Hematopoietic multipotent progenitor cell treated with erythropoietin and hydrocortisone succinate and interleukin-3 and kit ligand, for 17 days (in vitro differentiated cells): ENCODE results near the gene RDM1.

Source experiments
- DNase-seq: peaks from one replicate; pipeline ENCODE4 v3.0.0-alpha.2; 2015; ENCODE audit warnings: low spot score

Gene RDM1

DNA sequence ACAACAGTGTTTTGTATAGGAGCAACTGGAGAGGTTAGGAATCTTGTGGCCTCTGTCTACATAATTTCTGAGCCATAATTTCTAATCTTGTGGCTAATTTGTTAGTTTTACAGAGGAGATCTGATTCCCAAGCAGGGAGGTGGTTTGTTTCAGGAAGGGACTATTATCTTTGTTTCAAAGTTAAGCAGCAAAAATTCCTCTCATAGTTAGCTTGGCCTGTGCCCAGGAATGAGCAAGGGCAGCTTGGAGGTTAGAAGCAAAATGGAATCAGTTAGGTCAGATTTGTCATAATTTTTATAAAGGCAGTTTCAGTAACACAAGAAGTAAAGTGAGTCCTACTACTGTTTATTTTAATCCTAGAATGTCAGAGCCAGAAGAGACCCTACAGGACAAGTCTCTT lies 2.0 kb upstream of the RDM1 start:
- DNase-seq: no peak

DNA sequence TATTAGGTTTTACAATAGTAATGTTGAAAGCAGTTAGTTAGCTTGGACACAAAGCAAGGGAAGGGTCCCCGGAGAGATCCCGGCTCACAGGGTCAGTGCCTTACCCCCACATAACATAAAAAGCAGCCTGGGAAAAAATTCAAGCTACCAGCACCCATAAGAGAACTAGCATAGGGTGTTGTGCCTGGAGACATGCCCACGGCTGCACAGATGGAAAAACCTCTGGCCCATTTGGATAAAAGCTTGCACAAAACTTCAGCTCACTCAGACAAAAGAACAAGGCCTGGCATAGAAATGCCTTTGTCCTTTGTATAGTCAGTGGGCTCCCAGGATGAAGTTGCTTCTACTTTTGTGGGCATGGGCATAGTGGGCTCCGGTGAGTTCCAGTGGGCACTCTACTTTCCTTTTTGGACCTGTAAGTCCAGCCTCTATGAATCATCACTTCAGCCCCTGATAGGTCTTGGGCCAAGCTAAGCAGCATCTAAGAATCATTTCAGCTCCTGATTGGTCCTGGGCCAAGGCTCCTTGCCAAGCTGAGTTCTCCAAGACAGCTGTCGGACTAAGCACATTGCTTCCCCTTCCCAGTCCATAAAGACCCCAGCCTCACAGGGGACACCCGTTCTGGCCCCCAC lies 1.3 kb upstream of the RDM1 start:
- no peak for DNase-seq

DNA sequence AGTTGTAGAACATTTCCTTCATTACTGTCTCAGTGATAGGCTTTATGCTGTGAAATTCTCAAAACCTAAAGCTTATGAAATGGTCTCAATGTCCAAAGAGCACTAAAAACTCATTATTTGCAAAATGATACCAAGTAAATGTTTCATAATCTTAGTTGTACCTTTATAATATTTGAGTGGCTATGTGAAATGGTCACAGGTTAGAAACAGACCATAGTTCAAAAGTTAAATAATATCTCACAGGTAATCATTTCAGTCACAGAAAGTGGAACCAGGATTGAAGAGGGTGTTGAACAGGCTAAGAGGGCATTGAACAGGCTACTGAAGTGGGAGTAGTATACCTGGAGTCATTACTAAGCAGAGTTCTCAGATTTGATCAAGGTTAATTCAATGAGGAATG lies 2.9 kb downstream of the RDM1 start:
- DNase-seq: no peak

DNA sequence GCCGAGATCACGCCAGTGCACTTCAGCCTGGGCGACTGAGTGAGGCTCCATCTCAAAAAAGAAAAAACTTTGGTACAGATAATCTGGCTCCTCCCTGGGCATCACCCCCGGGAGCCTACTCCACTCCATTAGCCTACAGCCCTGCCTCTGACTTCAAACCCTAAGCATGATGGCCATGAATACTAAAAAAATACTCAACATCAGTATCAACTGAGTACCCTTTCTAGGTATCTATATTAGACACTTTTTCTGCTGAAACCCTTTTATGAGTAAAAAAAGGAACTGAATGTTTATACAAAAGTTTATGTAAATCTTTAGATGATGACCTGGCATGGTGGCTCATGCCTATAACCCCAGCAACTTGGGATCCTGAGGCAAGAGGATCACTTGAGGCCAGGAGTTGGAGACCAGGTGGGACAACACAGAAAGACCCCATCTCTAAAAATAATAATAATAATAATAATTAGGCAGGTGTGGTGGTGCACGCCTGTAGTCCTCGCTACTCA lies 6.9 kb downstream of the RDM1 start:
- DNase-seq: no peak

DNA sequence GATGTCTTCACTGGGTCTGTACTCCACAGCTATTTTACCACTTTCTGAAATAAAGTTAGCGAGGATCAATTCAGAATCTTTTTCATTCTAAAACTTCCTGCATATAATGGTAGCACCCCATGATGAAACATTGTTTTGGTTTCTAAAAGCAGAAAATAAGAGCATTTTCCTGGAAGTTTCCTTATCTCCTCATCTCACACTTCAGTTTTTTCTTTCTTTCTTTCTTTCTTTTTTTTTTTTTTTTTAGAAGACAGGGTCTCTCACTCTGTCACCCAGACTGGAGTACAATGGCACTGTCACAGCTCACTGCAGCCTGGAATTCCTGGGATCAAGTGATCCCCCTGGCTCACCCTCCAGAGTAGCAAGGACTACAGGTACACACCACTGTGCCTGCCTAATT lies 10.3 kb downstream of the RDM1 start:
- no peak for DNase-seq

DNA sequence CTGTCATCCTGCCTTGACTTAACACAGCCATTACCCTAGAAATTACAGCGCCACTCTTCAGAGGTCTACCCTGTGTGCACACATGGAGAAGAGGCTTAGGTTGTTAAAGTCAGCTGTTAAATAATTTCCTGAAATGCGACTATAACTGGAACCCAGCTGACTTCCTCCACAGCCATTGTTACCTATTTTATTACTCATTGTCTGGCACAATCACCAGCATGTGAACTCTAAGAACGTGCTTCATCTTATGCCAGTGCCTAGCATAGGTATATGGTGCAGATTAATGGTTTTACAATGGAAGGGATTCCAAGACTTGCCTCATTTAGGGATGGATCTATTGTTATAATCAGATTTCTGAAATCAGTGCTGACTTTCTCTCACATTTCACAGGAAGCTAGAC lies 11.9 kb downstream of the RDM1 start:
- DNase-seq: no peak

DNA sequence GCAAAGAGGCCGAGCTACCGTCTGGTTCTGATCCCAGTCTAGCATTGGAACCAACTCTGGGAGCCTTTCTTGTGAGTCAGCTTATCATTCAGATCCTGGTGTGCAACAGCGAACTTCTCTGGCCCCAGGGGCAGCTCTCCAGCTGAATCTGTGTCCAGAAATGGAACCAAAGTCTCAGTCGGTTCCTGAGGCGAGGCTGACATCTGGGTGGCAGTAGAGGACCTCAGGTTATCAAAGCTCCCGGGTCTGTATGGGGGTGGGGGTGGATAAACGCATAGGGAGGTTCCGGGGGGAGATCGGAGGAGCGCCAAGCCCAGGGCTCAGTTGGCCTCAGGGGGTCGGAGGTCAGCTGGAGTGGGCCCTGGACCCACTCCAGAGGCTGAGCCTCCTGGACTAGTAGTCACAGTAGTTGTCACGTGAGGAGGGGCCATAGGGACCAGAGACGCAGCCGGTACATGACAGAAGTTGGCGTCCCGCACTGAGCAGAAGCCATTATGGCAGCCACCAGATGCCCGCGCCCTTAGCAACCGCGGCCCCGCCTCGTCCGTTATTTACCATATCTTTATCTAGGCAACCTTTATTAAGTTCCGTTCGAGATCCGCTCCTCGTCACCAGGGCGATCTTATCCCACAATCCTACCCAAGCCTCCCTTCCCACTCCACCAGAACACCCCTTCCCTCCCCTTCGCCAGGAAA lies 12.9 kb downstream of the RDM1 start:
- DNase-seq: no peak

DNA sequence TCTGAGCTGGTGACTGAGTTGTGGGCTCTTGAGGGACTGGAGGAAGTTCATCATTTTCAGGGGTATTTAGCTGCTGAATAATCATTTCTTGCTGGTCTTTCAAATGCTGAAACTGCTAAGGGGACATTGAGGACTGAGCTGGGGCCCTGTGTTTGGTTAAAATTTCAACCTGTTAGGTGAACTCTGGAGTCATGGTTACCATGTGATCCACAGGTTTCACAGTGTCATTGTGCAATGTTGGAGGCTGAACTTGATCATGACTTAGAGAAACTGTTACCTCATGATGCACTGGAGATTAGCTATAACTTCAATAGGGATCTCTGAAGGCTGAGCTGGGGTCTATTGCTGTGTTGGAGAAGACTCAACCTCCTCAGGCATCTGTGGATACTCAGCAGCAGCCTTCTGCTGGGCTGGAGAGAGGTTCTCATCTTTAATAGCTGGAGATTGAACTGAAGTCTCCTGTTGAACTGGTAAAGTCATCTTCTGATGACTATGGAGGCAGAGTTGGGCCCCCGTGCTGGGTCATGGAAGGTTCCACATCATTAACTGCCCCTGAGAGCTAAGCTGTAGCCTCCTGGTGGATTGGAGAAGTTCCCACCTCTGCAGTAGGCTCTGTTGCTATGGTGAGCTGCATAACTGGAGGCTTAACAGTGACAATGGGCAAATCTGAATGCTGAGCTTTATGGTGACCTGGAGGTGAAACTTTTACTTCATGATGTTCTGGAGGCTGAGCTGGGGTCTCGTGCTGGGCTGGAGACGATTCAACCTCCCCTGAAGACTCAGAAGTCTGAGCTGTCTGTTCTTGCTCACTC lies 15.2 kb downstream of the RDM1 start:
- no peak for DNase-seq

DNA sequence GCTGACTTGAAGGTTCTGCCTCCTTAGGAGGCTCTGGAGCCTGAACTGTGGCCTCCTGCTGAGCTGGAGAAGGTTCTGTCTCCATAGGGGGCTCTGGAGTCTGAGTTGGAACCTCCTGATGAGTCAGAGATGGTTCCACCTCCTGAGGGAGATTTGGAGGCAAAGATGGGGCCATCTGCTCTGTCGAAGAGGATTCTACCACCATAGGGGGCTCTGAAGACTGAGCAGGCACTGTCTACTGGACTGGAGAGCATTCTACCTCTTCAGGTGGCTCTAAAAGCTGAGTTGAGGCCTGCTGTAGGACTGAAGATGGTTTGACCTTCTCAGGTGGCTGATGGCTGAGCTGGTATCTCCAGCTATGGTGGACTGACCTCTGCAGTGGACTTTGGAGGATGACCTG lies 16.2 kb downstream of the RDM1 start:
- no peak for DNase-seq

DNA sequence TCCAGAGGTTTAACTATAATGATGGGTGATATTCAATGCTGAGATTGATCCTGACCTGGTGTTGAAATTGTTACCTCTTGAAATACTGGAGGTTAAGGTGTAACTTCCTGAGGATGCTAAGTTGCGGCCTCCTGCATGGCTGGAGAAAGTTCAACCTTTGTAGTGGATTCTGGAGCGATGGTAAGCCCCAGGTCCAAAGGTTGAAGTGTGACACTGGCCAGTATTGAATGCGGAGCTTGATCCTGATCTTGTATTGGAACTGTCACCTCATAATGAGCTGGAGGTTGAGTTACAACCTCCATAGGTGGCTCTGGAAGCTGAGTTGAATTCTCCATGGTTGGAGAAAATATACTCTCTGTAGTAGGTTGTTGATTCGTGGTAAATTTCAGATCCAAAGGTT lies 17.0 kb downstream of the RDM1 start:
- no peak for DNase-seq

DNA sequence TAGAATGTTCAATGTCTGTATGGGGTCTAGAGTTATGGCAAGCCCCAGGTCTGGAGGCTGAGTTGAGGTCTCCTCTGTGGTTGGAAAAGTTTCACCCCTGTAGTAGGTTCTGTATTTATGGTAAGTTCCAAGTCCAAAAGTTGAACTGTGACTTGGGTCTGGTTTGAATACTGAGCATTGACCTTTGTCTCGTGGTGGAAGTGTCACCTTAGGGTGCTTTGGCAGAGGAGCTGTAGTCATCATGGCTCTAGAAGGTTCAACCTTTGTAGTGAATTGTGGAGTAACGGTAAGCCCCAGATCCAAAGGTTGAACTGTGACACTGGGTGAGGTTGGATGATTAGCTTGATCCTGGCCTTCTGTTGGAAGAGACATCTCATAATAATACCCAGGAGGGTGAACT lies 17.6 kb downstream of the RDM1 start:
- no peak for DNase-seq

DNA sequence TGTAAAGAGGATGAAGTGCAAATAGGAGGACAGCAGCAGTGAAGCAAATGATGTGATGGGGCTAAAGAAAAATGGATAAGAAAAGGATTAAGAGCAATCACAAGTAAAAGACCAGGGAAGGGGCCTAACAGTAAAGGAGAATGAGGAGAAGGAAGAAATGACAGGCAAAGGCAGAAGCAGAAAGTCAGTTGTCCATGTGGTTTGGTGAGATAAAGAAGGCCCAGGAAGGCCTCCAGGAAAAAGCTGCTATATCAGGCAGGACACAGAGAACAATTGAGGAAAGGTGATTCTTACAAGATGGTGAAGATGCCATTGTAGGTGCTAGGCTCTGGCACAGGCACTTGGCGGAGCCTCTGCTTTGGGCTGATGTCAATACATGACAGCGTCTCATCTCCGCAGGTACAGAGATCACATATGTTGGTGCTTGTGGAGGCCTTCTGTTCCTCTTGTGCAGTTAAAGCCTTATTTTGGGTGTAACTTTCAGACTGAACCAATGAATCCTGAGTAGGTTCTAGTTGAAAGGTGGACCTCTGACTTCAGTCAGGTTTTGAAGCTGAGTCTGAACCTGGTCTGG lies 18.1 kb downstream of the RDM1 start:
- DNase-seq: no peak

DNA sequence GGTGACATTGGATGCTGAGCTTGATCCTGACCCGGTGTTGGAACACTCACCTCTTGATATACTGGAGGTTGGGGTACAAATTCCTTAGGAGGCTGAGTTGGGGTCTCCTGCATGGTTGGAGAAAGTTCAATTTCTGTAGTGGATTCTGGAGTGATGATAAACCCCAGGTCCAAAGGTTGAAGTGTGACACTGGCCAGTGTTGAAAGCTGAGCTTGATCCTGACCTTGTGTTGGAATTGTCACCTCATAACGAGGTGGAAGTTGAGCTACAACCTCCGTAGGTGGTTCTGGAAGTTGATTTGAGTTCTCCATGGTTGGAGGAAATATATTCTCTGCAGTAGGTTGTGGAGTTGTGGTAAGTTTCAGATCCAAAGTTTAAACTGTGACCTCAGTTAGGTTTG lies 21.2 kb downstream of the RDM1 start:
- DNase-seq: no peak

DNA sequence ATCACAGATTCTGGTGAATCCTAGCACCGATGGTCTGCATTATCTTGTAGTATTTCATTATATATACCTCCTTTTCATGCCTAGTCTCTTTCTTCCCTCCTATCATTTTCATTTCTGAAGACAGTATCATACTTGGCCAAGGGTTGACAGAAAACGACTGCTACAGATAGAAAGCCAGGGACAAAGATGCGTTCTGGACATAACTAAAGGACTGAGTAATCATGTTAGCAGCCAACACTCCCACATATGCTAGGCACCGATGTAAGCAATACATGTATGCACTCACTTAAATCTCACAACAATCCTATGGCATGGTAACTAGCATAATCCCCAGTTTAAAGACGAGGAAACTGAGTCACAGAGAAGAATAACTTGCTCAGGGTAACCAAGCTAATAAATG lies 22.9 kb downstream of the RDM1 start:
- no peak for DNase-seq

DNA sequence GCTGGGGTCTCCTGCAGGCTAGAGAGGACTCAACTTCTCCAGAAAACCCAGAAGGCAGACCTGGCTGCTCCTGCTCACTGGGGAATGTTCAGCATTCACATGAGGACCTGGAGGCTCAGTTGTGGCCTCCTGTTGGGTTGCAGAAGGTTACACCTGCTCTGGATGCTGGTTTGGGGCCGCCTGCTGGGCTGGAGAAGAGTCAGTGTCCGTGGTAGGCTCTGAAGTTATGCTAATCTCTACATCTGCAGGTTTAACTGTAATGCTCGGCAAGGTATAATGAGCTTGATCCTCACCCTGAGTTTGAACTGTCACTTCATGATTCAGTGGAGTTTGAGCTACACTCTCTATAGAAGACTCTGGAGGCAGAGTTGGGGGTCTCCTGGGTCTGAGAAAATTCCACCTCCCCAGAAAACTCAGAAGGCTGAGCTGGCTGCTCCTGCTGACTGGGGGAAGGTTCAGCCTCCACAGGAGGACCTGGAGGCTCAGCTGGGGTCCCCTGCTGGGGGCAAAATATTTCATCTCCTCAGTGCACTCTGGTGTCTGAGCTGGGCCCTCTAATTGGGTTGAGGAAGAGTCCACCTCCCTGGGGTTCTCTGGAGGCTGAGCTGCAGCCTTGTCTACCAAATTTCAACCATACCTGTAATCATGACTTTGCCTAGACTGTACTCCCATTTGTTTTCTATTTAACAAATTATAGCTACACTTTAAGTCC lies 23.5 kb downstream of the RDM1 start:
- DNase-seq: no peak

DNA sequence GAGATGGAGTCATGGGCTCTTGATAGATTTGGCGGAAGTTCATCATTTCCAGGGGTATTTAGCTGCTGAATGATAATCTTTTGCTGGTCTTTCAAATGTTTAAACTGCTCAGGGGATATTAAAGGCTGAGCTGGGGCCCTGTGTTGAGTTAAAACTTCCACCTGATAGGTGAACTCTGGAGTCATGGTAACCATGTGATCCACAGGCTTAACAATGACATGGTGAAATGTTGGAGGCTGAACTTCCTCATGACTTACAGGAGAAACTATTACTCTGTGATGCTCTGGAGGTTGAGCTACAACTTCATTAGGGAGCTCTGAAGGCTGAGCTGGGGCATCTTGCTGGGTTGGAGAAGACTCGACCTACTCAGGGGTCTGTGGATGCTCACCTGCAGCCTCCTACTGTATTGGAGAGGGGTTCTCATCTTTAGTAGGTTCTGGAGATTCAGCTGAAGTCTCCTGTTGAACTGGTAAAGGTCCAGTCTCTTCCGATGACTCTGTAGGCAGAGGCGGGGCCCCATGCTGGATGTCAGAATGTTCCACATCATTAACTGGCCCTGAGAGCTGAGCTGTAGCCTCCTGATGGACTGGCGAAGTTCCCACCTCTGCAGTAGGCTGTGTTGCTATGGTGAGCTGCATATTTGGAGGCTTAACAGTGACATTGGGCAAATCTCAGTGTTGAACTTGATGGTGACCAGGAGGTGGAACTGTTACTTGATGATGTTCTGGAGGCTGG lies 24.2 kb downstream of the RDM1 start:
- no peak for DNase-seq

DNA sequence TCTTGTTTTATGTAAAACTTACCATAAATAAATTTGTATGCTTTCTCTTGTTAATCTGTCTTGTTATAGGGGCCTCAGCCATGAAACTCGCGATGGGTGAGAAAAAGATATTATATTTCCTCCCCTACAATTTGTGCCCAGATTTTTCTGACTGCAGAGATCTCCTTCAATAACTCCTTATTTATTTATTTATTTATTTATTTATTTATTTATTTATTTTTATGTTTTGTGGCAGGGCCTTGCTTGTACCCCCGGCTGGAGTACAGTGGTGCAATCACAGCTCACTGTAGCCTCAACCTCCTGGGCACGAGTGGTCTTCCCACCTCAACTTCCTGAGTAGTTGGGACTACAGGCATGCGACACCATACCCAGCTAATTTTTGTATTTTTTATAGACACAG lies 27.1 kb downstream of the RDM1 start:
- no peak for DNase-seq

DNA sequence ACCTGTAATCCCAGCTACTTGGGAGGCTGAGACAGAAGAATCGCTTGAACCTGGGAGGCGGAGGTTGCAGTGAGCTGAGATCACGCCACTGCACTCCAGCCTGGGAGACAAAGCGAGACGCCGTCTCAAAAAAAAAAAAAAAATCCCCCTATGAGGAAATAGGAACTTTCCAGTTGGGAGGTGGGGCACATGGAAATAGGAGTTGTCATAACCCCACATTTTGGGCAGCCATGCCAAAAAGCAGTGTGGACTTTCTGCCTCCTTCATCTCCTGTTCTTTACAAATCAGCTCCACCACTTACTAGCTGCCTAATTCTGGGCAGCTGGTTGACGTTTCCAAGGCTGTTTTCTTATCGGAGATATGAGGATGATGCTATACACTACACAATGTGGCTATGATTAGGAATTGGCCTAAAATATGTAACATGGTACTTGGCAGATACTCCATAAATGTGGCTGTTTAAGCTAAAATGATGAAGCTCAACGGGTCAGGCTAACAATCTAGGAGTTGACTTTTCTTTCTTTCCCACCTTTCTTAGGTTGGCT lies 28.9 kb downstream of the RDM1 start:
- no peak for DNase-seq

DNA sequence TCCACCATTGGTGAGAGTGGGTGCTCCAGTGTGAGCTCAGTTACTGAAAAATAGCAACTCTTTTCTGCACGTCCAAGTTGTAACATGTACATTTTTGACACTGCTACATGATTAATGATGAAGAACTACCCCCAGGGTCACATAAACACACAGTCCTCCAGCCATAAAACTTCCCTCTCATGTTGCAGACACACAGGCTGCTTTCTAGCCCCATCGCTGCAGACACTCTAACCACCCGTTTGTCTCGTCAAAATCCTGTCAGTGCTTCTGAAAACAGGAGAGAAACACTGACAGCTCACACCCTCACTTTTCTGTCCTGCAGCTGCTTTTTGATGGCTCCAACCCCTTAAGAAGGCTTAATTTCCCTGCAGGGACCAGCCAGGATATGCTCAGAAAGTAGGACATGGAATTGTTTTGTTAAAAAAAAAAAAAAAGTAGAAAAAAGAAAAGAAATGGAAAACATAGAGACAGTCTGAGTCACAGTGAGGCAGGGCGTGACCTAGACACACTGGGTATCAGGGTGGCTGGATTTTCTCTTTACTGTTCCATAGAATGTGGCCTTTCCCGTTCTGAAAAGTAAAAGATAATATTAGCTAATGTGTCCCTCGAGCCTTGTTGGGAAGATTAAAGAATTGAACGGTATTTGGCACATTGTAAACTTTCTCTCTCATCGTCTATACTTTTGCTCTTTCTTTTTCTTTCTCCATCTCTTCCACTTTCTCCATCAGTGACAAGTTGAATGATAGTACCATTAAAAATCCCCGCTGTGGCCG lies 29.7 kb downstream of the RDM1 start:
- no peak for DNase-seq

DNA sequence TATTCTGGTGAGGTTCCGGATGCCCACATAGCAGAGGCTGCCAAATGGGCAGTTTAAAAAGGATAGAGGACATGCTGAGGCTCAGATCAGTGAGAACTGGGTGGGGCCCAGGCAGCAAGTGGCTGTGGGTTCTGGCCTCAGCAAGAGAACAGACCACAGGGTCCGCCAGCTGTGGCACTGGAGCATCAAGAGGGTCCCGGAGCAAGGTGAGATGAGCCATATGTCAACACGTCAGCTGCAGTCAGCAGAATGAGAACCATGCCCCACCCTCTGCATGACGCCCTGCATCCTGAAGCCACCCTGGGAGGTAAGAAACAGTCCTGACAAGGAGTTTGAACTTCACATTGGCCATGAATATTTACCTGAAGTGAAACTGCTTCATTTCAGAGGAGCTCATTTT lies 30.3 kb downstream of the RDM1 start:
- DNase-seq: no peak
